Prostate gland (tissue), 2 donors: Measurements from ENCODE around the gene CMTM5.

Experiments used
- POLR2AphosphoS5 ChIP-seq: sonication (generic); formaldehyde crosslinking; IDR thresholded peaks from one replicate; pipeline ENCODE4 v1.6.1; 2017; ENCODE audit warnings: antibody characterized with exemption
- TF ChIP-seq, protein P1 (sequence below), 4 experiments: fragments of 200-600 bp in 2 of 4; fragments of 450-650 bp in 2 of 4; sonication (generic) in 2 of 4; IDR thresholded peaks; 1 replicate in 3 of 4; 2 replicates in 1 of 4; pipeline ENCODE4 v1.5.1; 2016 to 2019; ENCODE audit warnings: antibody characterized with exemption in 4 of 4, mild to moderate bottlenecking in 2 of 4, moderate library complexity in 2 of 4

DNA sequence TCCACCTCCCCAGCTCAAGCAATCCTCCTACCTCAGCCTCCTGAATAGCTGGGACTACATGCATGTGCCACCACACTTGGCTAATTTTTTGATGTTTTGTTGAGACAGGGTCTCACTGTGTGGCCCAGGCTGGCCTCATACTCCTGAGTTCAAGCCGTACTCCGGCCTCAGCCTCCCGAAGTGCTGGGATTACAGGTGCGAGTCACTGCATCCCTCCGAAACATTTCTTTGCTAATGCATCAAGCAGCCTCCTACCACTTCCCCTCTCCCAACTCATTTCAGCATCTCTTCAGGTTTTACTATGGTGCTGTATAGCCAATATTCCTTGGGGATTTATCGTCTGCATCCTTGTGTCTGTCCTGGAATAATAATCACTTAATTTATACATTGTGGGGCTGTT, 21.9 kb upstream of the CMTM5 start:
- TF ChIP-seq POLR2AphosphoS5 = no peak
- TF ChIP-seq, protein P1, sequence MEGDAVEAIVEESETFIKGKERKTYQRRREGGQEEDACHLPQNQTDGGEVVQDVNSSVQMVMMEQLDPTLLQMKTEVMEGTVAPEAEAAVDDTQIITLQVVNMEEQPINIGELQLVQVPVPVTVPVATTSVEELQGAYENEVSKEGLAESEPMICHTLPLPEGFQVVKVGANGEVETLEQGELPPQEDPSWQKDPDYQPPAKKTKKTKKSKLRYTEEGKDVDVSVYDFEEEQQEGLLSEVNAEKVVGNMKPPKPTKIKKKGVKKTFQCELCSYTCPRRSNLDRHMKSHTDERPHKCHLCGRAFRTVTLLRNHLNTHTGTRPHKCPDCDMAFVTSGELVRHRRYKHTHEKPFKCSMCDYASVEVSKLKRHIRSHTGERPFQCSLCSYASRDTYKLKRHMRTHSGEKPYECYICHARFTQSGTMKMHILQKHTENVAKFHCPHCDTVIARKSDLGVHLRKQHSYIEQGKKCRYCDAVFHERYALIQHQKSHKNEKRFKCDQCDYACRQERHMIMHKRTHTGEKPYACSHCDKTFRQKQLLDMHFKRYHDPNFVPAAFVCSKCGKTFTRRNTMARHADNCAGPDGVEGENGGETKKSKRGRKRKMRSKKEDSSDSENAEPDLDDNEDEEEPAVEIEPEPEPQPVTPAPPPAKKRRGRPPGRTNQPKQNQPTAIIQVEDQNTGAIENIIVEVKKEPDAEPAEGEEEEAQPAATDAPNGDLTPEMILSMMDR (IDR thresholded peaks at IDR 0.05) = no peak
